Prostate gland (tissue), 2 donors: Measurements from ENCODE around the gene RBBP8NL.

ENCODE experiments used
- POLR2A ChIP-seq: fragments of 450-650 bp; IDR thresholded peaks from one replicate; pipeline ENCODE4 v1.6.1; 2016; ENCODE audit warnings: antibody characterized with exemption, mild to moderate bottlenecking
- POLR2AphosphoS5 ChIP-seq: sonication (generic); formaldehyde crosslinking; IDR thresholded peaks from one replicate; pipeline ENCODE4 v1.6.1; 2017; ENCODE audit warnings: antibody characterized with exemption
- TF ChIP-seq, protein P1 (sequence below), 4 experiments: fragments of 200-600 bp in 2 of 4; fragments of 450-650 bp in 2 of 4; sonication (generic) in 2 of 4; IDR thresholded peaks; 1 replicate in 3 of 4; 2 replicates in 1 of 4; pipeline ENCODE4 v1.5.1; 2016 to 2019; ENCODE audit warnings: antibody characterized with exemption in 4 of 4, mild to moderate bottlenecking in 2 of 4, moderate library complexity in 2 of 4

- TF ChIP-seq, protein P1, sequence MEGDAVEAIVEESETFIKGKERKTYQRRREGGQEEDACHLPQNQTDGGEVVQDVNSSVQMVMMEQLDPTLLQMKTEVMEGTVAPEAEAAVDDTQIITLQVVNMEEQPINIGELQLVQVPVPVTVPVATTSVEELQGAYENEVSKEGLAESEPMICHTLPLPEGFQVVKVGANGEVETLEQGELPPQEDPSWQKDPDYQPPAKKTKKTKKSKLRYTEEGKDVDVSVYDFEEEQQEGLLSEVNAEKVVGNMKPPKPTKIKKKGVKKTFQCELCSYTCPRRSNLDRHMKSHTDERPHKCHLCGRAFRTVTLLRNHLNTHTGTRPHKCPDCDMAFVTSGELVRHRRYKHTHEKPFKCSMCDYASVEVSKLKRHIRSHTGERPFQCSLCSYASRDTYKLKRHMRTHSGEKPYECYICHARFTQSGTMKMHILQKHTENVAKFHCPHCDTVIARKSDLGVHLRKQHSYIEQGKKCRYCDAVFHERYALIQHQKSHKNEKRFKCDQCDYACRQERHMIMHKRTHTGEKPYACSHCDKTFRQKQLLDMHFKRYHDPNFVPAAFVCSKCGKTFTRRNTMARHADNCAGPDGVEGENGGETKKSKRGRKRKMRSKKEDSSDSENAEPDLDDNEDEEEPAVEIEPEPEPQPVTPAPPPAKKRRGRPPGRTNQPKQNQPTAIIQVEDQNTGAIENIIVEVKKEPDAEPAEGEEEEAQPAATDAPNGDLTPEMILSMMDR (IDR thresholded peaks at IDR 0.05), result no peak
- TF ChIP-seq POLR2A (no peak), POLR2AphosphoS5 (no peak)
Measured at GRCh38 chr20:62367633-62368391, 59.5 kb downstream of the RBBP8NL start.
